RWPE2 (cell line): ENCODE measurements around the gene MLLT6.

Experiments
- ATAC-seq: fragments of 200-7000 bp; cut with Tn5 transposase; 3 replicates; pipeline ENCODE4 v1.9.1; 2021; ENCODE audit warnings: low read depth
- DNase-seq: peaks from one replicate; pipeline ENCODE4 v3.0.0-alpha.2; 2020; ENCODE audit warnings: low spot score
- H3K27ac ChIP-seq: fragments of 450-650 bp; 2 replicates; pipeline ENCODE4 v1.5.1; 2017; ENCODE audit warnings: mild to moderate bottlenecking; ENCODE audit not compliant: poor library complexity, severe bottlenecking
- H3K27me3 ChIP-seq: fragments of 250-450 bp; sonication (Bioruptor Pico); 2 replicates; pipeline ENCODE4 v1.5.1; 2021; ENCODE audit warnings: mild to moderate bottlenecking, moderate library complexity; ENCODE audit not compliant: insufficient read depth, poor library complexity, severe bottlenecking
- H3K36me3 ChIP-seq: fragments of 250-450 bp; sonication (Bioruptor Pico); 2 replicates; pipeline ENCODE4 v1.5.1; 2020; ENCODE audit warnings: low read depth, mild to moderate bottlenecking, moderate library complexity
- H3K4me1 ChIP-seq: fragments of 250-450 bp; sonication (Bioruptor Pico); 2 replicates; pipeline ENCODE4 v1.5.1; 2021; ENCODE audit warnings: mild to moderate bottlenecking, moderate library complexity; ENCODE audit not compliant: insufficient read depth, poor library complexity, severe bottlenecking
- H3K4me3 ChIP-seq: fragments of 250-450 bp; sonication (Bioruptor Pico); 2 replicates; pipeline ENCODE4 v1.5.1; 2021; ENCODE audit warnings: mild to moderate bottlenecking, moderate library complexity; ENCODE audit not compliant: severe bottlenecking
- H3K9me3 ChIP-seq: fragments of 250-450 bp; sonication (Bioruptor Pico); 2 replicates; pipeline ENCODE4 v1.5.1; 2021; ENCODE audit warnings: mild to moderate bottlenecking, moderate library complexity; ENCODE audit not compliant: severe bottlenecking
- CTCF ChIP-seq: fragments of 450-650 bp; IDR thresholded peaks from one replicate; pipeline ENCODE4 v1.5.1; 2017; ENCODE audit warnings: mild to moderate bottlenecking, moderate library complexity; ENCODE audit not compliant: poor library complexity, severe bottlenecking

MLLT6 gene

DNA sequence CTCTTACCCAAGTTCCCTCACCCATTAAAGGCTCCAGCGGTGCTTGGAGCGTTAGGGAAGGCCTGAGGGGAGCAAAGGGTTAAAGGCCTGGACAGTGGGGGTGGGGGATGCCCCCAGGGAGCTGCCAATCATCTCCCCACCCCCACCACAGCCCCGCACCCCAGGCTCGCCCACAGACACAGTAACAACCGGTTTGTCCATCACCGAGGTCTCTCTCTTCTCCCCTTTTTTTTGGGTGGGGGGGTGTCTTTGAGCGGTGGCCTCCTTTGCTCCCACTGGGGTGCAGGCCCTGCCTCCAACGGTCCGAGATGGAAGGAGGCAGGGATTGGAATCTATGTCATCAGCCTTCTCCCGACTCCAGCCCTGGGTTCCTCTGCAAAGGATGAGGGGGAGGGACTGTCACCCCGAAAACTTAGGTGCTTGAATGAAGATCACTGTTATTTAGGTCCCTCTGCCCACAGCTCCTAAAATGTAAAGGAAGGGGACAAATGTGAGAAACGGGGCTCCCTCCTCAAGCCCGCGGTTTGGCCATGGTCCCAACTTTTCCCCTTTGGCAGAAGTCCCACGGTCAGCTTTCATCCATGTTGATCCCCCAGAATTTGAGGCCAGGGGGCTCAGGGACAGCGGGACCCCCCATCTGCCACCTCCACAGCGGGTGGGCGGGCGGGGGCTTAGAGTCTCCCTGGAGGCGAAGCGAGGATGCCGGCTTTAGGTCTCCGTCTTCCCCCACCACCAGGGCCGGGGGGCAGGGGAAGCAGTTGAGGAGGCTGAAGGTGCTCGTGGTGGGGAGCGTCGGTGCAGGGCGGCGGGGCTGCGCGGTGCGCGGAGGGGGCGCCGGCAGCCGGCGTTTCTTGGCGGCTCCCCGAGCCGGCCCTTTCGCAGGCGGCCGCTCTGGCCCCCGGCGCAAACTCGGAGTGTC lies 32.0 kb upstream of the MLLT6 start:
- peak overlapping the region; percentile 75 for H3K4me3 ChIP-seq
- no peaks in the 10 kb centered on the region for H3K27me3 ChIP-seq
- H3K27ac ChIP-seq = no peak overlapping the region
- DNase-seq = no peak
- no peaks in the 10 kb centered on the region for H3K36me3 ChIP-seq
- no peak; the same call in 2 of the 3 replicates for ATAC-seq
- TF ChIP-seq CTCF = no peak
- H3K4me1 ChIP-seq = no peaks in the 10 kb centered on the region
- no peaks in the 10 kb centered on the region for H3K9me3 ChIP-seq

GRCh38 chr17:38673707-38674013 lies 31.4 kb upstream of the MLLT6 start:
- Histone ChIP-seq H3K4me3 (peak overlapping the region; percentile 75), H3K27ac (peak overlapping the region; percentile 25), H3K4me1 (no peaks in the 10 kb centered on the region)

GRCh38 chr17:38674014-38674748 lies 30.9 kb upstream of the MLLT6 start:
- peak overlapping the region; percentile 25 for H3K27ac ChIP-seq
- DNase-seq (no peak), ATAC-seq (peak; percentile 24)
- no peaks in the 10 kb centered on the region for H3K9me3 ChIP-seq
- no peaks in the 10 kb centered on the region for H3K27me3 ChIP-seq
- peak overlapping the region; percentile 75 for H3K4me3 ChIP-seq
- no peaks in the 10 kb centered on the region for H3K4me1 ChIP-seq
- peak; percentile 41 for TF ChIP-seq CTCF
- H3K36me3 ChIP-seq = no peaks in the 10 kb centered on the region

More at GRCh38 chr17:38673707-38674013, 31.4 kb upstream of the MLLT6 start:
- ATAC-seq (no peak; the same call in 2 of the 3 replicates), DNase-seq (no peak)
- H3K27me3 ChIP-seq = no peaks in the 10 kb centered on the region
- no peak for TF ChIP-seq CTCF
- H3K36me3 ChIP-seq = no peaks in the 10 kb centered on the region
- H3K9me3 ChIP-seq = no peaks in the 10 kb centered on the region

GRCh38 chr17:38674749-38675615 lies 30.1 kb upstream of the MLLT6 start, which contains the start of gene EPOP:
TSS of gene EPOP (minus strand) at chr17:38674957. CDS start at chr17:38674495, 462 bp downstream.
- Histone ChIP-seq H3K27me3 (no peaks in the 10 kb centered on the region), H3K27ac (peak within 1 kb of the TSS; percentile 25), H3K4me1 (no peaks in the 10 kb centered on the region), H3K4me3 (peak within 1 kb of the TSS; percentile 75), H3K36me3 (no peaks in the 10 kb centered on the region), H3K9me3 (no peaks in the 10 kb centered on the region)
- peak; percentile 25 for TF ChIP-seq CTCF
- peak; percentile 76 for ATAC-seq
- DNase-seq = peak; percentile 87
